Ecto neural progenitor cell (in vitro differentiated cells): ENCODE data around the gene FOXL1.

Source experiments
- DNase-seq: peaks from one replicate; pipeline ENCODE4 v3.0.0-alpha.2; 2018; ENCODE audit warnings: low spot score

The FOXL1 gene

DNA sequence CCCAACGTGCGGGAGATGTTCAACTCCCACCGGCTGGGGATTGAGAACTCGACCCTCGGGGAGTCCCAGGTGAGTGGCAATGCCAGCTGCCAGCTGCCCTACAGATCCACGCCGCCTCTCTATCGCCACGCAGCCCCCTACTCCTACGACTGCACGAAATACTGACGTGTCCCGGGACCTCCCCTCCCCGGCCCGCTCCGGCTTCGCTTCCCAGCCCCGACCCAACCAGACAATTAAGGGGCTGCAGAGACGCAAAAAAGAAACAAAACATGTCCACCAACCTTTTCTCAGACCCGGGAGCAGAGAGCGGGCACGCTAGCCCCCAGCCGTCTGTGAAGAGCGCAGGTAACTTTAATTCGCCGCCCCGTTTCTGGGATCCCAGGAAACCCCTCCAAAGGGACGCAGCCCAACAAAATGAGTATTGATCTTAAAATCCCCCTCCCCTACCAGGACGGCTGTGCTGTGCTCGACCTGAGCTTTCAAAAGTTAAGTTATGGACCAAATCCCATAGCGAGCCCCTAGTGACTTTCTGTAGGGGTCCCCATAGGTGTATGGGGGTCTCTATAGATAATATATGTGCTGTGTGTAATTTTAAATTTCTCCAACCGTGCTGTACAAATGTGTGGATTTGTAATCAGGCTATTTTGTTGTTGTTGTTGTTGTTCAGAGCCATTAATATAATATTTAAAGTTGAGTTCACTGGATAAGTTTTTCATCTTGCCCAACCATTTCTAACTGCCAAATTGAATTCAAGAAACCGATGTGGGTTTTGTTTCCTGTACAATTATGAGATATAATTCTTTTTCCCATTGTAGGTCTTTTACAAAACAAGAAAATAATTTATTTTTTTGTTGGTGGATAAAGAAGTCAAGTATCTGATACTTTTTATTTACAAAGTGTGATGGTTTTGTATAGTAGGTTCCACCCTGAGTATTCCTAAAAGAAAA lies 9.4 kb upstream of the FOXL1 start:
- no peak for DNase-seq

- no peak for DNase-seq
Measured at GRCh38 chr16:86569701-86570447, 8.5 kb upstream of the FOXL1 start.

- DNase-seq = no peak
Measured at GRCh38 chr16:86570558-86571529, 7.5 kb upstream of the FOXL1 start.

DNA sequence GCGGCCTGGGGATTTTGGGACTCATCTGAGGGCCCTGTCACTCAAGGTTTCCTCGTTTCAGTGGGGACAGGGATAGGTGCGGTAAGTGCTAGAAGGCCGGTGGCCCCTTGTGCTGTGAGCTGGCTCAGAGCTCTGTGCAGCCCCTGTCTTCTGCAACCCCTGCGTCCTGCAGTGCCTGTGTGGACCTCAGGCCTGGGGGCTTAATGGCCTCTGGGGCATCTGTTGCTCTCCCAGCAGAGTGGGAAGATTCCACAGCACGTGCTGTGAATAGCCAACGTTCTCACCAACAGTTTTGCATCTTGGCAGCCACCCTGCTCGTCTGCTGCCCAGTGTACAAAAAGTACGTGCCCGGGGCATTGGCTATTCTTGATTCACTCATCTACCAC lies 6.8 kb upstream of the FOXL1 start:
- DNase-seq = no peak

GRCh38 chr16:86572041-86572521 lies 6.3 kb upstream of the FOXL1 start:
- DNase-seq = no peak

GRCh38 chr16:86572606-86573005 lies 5.7 kb upstream of the FOXL1 start:
- DNase-seq = no peak

- no peak for DNase-seq
Measured at GRCh38 chr16:86573215-86573614, 5.1 kb upstream of the FOXL1 start.

DNA sequence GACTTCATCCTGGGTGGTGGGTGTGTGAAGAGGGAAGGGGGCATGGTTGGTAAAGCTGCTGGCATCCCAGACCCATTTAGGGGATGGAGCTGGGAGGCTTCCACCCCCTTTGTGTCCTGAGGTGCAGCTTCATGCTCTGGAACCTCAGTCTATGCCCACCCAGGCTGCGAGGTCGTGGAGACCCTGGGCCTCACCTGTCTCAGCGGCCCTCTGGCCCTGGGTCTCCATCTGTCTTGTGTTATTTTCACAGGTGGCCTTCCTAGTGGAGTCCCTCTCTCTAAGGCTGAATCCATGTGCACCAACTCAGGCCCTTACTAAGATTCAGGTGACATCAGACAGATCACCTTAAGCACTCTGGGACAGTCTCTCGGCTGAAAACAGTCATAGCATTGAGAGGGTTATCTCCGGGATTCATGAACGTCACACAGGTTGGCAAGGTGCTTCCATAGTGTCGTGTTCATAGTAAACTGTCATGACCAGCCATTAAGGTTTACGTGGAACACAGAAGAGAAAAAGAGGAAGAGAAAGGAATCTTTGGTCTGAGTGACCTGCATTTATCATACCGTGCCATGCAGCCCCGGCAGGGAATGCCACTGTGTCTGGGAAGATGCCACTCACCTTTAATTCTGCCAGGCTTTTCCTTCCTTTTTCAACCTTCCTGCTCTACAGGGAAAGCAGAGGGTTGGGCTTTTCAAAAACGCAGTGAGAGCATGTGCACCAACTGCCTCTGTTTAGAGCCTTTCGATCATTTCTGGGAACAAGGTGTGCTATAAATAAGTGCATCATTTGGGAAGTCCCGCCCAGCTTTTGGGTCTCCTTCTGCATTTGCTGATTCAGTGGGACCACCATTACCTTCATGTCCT lies 4.5 kb upstream of the FOXL1 start:
- no peak for DNase-seq

- no peak for DNase-seq
Measured at GRCh38 chr16:86574646-86575045, 3.7 kb upstream of the FOXL1 start.

- DNase-seq = no peak
Measured at GRCh38 chr16:86575095-86575685, 3.2 kb upstream of the FOXL1 start.

- peak; percentile 95 for DNase-seq
Measured at GRCh38 chr16:86575754-86576557, 2.4 kb upstream of the FOXL1 start.

DNA sequence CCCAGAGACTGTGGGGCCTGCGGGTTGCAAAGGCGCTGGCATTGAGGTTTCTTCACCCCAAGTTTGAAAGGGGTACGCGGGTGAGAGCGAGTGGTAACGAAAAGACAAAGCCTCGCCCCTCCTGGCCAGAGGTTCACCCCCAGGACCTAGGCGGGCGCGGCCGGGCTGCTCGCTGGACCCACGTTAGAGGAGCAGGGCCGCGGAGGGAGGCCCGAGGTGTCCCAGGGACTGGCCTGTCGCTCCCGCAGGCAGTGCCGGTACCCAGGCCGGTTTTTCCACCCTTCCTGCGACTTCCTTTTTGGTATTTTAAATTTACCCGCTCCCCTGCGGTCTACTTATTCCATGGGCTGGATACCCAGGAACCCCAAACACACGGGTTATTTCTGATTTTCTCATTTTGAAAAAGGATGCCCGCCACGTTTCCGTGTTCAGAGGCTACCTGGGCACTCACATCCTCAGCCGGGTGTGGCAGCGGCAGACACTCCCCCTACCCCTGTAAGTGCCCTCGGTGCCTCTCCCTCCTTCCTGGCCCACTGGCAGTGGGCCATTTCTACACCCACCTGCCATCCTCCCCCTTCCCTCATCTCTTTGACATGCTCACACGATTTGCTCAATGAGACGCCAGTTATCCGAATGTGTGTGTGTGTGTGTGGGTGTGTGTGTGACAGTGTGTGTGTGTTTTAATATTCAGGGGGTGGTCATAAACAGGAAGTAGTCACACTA lies 1.6 kb upstream of the FOXL1 start:
- no peak for DNase-seq

GRCh38 chr16:86577314-86577971 lies 906 bp upstream of the FOXL1 start:
- DNase-seq = no peak

DNA sequence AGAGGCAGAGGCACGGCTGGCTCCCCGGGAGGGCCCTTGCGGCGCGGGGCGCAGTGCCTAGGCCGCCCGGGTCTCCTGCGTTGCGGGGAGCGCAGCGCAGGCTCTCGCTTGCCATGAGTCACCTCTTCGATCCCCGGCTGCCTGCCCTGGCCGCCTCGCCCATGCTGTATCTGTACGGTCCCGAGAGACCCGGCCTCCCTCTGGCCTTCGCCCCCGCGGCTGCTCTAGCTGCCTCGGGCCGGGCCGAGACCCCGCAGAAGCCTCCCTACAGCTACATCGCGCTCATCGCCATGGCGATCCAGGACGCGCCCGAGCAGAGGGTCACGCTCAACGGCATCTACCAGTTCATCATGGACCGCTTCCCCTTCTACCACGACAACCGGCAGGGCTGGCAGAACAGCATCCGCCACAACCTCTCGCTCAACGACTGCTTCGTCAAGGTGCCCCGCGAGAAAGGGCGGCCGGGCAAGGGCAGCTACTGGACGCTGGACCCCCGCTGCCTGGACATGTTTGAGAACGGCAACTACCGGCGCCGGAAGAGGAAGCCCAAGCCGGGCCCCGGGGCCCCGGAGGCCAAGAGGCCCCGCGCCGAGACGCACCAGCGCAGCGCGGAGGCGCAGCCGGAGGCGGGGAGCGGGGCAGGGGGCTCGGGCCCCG lies 390 bp downstream of the FOXL1 start:
- DNase-seq = no peak

DNA sequence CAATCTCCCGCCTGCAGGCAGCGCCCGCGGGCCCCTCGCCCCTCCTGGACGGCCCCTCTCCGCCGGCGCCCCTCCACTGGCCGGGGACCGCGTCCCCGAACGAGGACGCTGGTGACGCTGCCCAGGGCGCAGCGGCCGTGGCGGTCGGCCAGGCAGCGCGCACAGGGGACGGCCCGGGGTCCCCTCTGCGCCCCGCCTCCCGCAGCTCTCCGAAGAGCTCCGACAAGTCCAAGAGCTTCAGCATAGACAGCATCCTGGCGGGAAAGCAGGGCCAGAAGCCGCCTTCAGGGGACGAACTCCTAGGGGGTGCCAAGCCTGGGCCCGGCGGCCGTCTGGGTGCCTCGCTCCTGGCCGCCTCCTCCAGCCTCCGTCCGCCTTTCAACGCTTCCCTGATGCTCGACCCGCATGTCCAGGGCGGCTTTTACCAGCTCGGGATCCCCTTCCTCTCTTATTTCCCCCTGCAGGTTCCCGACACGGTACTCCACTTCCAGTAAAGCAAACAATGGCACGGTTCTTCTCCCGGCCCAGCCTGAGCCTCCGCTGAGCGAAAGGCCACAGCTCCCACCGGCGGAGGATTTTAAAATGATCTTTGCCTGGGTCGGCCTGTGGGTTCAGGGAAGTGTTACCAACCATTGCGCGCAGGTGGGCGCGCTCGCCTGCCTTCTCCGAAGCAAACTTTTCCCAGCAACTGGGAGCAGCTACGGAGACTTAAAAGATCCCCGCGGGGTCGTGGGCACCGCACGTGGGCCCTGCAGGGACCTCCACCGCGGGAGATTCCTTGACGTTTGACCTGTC lies 1.1 kb downstream of the FOXL1 start:
- no peak for DNase-seq

DNA sequence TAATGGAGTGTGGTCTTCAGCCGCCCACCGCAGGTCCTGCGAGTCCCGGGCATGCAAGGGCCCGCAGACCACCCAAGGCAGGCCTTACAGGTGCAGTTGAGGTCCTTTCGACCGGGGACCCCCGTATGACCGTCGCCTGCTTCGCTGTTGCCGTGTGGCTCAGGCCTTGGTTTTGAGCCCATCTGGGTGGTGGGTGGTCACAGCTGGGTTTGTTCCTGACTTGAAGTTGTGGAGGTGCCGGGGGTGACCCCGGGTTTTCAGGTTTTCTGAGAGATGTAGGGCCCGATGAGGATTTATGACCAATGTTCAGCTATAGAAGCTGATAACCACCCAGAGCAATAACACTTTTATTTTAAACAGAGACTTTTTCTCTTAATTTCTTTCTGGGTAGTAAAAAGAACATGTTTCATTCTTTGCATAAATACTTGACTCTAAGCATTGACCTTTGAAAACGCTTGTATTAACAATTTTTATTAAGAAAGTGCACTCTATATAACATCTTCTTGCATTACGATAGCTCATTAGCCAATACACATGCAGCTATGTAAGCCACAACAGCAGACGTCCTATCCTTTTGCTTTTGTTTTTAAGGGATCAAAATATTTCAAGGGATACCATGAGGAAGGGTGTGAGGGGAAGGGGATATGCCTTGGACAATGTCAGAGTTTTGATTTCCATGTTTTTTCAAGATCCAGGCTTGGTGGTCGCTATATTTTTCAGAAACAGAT lies 1.9 kb downstream of the FOXL1 start:
- no peak for DNase-seq
